GM18517 (cell line): Measurements from ENCODE around the gene SLC22A13.
"Not testable (repeated sequence)": the region's sequence is repeated elsewhere in the genome, so short reads cannot be mapped to it uniquely, and the experiment has no call there.

Experiments
- ATAC-seq: cut with Tn5 transposase; IDR thresholded peaks from one replicate; pipeline ENCODE4 v1.9.1; 2021; ENCODE audit warnings: mild to moderate bottlenecking, moderate library complexity; ENCODE audit not compliant: unreplicated experiment

The SLC22A13 gene

DNA sequence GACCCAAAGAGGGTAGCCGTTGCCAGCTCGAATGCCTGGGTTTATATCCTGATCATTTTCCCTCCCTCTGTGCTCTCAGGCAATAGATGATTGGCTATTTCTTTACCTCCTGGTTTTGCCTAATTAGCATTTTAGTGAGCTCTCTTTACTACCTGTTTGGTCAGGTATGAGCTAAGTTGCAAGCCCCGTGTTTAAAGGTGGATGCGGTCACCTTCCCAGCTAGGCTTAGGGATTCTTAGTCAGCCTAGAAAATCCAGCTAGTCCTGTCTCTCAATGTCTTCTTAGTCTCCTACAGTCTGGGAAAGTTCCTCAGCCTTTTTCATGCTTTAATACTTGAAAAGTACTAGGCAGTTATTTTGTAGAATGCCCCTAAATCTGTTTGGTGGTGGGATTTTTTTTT lies 31.4 kb downstream of the SLC22A13 start:
- not testable (repeated sequence) for ATAC-seq

DNA sequence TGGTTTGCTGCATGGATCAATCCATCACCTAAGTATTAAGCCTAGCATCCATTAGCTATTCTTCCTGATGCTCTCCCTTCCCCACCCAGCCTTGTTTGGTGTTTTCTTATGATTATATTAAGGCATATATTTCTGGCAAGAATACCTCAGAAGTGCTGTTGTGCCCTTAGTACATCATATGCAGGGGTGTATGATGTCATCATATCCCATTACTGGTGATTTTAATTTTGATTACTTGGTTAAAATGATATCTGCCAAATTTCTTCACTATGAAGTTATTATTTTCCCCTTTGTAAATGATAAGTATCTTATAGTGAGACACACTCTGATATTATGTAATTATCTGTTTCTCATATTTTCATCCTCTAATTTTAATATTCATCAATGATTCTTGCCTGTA lies 31.9 kb downstream of the SLC22A13 start:
- ATAC-seq = no peak

DNA sequence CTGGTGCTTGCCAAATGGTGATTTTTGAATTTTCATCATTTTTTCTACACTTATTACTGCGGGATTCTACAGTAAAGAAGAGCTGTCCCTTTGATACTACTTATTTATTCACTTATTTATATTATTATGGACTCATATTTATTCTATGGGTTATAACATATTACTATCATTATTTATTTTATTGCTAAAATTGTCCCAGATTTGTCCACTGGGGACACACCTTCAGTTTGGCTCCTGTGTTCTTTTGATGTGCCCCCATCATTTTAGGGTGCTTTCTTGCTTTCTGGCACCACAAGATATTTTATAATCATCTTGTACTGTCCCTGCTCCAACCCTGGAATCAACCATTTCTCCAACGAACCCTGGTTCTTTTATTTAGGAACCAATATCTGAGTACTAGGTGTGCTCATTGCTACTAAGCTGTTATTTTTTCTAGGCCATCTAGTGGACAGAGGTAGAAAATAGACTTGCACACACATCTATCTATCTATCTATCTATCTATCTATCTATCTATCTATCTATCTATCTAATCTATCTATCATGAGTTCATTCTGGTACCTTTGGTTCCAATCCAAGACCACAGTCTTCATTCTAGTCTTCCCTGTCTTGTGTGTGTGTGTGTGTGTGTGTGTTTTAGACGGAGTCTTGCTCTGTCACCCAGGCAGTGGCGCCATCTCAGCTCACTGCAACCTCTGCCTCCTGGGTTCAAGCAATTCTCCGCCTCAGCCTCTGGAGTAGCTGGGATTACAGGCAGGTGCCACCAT lies 32.5 kb downstream of the SLC22A13 start:
- no peak for ATAC-seq

DNA sequence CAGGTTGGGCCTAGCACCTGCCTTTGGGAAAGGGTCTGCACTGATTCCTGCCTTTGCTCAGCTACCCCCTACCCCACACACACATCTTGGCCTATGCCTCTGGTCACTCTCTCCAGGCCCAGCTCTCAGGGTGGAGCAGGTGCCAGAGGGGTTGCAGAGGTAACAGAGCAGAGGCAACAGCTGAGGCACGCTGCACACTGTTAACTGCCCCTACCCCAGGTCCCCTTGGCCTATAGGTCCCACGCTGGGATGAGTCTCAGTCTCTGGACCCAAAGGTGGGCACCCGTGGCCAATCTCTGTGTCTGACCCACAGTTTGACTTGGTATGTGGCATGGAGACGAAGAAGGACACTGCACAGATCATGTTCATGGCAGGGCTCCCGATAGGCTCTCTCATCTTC lies 41.3 kb downstream of the SLC22A13 start:
- ATAC-seq = no peak

DNA sequence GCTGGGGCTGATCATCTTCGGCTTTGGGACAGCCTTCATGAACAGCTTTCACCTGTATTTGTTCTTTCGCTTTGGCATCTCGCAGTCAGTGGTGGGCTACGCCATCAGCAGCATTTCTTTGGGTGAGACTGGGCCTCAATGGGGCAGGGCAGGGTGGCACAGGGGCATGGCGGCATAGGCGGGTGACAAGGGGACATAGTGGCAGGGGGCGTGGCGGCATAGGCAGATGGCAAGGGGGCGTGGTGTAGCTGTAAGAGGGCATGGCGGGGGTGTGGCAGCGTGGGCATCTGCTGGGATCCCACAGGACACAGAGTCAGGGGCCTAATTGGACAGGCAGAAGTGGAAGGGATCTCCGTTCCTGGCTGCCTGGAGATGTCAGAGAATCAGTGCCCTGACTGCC lies 42.0 kb downstream of the SLC22A13 start:
- ATAC-seq = no peak

DNA sequence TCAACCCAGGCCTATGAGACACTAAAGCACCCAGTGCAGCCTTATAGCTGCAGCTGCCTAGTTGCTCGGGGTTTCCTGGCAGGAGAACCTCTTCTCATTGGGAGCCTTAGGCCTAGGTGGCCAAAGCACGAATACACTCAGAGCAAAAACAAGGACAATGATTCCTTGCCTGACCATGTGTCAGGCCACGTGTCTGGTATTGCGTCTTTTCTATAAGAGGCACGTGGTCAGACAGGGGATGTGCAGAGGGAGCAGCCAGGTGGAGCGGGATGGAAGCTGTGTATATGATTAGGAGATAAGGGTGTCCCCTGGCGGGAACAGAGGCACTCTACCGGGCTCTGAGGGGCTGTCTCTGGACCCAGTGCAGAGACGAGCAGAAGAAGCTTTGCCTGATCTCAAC lies 42.8 kb downstream of the SLC22A13 start:
- ATAC-seq = no peak

DNA sequence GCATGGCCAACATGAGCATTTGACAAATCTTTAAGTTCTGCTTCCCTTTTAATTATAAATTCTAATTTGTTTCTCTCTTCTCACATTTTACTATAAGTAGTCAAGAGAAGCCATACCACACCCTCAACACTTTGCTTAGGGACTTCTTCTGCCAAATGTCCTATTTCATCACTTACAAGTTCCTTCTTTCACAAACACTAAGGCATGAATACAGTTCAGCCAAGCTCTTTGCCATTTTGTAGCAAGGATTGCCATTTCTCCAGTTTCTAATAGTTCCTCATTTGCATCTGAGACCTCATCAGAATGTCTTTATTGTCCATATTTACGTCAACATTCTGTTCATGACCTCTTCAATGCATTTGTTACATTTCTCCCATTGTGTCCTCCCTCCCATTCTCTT lies 45.9 kb downstream of the SLC22A13 start:
- no peak for ATAC-seq

DNA sequence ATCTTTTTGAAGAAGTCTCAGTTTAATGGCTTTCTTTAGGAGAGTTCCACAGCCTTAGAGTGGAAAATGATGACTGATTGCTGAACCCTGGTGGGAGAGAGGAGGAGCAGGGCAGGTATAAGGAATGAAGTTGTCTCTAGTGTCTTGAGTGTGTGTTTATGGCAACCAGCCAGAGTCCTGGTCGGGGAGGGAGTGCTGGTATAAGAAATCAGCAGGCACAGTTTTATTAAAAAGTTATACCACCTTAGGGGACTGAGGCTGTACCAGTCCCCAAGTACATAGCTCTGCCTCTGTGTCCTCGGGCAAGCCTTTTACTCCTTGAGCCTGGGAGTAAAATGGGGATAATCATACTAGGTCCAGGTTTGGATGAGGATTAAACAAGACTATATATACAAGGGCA lies 46.3 kb downstream of the SLC22A13 start:
- no peak for ATAC-seq

DNA sequence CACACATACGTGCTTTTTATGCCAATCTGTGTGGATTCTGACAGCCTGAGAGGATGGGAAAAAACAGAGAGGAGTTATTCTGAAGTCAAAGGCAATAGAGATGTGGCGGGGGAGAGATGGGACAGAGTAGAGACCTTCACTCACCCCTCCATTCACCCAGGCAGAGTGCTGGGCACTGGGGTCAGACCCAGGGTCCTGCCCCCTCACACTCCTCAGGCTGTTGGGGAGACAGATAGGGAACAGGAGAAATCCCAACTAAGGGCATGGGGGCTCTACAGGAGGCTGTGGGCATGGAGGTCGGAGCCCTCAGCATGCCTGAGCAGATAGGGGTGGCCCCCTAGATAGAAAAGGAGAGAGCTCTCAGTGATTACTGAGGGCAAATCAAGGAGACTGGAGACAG lies 46.7 kb downstream of the SLC22A13 start:
- ATAC-seq = no peak

DNA sequence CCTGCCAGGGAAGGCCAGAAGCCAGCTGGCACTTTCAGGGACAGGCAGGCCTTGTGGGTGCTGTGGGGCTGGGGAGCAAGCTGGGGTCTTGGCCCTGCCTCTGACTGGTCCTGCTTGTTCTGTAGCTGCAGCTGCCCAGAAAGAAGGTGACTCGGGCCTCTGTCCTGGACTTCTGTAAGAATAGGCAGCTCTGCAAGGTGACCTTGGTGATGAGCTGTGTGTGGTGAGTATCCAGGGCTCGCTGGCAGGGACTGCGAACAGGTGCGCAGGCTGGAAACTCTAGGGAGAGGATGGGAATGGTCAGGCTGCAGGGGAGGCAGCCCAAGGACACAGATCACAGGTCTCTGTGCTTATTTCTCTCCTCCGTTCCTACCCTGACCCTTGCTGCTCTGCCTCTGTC lies 47.7 kb downstream of the SLC22A13 start:
- no peak for ATAC-seq

DNA sequence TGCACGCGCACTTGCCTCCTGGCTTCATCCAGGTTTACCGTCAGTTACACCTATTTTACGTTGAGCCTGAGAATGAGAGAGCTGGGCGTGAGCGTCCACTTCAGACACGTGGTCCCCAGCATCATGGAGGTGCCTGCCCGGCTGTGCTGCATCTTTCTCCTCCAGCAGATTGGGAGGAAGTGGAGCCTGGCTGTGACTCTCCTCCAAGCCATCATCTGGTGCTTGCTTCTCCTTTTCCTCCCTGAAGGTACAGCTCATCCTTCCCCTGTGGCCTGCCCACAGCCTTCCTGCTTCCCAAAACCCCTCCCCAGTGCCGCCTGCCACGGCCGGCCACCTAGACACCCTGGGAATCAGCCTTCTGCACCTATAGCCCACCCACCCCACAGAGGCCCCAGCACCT lies 48.1 kb downstream of the SLC22A13 start:
- no peak for ATAC-seq

DNA sequence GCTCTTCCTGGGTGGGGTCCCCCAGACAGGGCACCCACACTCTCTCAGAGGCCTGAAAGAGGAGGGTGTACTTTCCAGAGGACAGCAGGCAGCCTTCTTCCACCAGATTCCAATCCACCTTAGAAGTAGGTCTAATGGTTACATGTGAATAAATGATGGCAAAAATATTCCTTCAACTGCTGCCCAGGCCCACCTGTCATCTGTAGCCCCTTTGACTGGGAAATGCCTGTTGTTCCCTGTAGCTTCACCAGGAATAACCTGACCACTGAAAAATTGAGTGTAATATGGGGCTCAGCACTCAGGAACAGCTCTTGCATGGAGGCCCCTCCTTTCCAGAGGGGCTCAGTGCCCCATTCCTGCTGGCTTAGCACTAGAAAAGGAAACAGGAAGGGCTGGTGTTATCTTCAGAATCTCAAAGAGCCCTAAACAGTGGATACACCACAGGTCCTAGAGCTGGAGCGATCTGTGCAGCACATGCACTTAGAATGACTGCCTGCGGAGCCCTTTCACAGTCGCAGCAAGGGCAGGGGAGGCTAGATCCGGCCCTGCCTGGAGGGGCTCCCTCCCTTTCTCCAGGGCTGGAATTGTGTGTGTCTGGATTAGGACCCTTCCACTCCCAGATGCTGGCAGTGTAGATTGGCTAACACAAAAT lies 48.6 kb downstream of the SLC22A13 start:
- no peak for ATAC-seq

DNA sequence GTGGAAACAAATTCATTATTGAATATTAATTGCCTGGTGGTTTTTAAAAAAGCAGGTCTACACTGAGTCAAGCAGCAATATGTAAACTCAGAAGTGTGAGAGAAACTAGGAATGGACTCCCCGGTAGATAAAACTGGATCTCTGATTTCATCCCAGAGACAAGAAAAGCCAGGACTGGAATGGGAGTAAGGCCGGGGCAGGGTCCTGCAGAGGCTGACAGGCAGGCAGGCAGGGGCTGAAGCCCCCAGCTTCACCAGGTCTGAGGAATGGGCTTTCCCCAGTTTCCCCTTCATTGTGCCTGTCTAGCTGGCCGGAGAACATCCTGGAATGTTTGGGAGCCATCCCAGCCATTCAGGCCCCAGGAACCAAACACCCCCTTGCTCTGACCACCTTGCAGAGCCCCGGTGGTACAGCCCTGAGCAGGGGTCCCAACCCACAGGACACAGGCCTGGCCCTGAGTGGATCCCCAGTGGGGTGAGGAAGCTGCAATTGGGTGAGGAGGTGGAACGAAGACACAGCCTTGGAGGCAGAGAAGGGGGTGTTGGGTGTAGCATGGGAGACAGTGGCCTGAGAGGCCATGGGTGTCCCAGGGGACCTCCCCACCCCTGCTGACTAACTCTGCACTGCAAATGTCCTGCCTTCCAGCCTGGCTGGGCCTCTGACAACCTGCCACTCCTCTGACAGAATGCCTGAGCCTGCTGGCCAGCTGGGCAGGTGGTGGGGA lies 49.3 kb downstream of the SLC22A13 start:
- ATAC-seq = no peak

DNA sequence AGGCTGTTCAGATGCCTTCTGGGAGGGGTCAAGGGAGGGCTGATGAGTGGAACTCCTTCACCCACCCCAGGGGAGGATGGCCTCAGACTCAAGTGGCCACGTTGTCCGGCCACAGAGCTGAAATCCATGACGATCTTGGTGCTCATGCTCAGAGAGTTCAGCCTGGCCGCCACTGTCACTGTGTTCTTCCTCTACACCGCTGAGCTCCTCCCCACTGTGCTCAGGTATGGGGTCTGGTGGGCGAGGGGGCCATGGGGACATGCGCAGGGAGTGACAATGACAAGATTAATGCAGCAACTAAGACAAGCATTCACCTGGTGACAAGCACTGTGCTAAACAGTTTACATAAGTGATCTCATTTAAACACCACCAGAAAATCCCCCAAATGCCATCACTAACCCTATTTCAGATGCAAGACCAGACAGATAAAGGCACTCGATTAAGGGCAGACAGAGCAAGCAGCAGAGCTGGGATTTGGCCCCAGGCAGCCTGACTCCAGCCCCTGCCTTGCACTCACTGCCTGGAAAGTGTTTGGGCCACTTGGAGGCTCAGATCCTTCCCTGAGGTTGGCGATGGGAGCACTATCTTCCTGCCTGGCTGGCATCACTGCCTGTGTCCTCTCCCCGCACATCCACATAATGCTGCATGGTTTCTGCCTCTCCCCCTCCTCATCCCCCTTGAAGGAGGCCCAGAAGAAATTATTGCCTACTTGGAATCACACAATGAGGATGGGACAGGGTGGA lies 50.0 kb downstream of the SLC22A13 start:
- no peak for ATAC-seq

DNA sequence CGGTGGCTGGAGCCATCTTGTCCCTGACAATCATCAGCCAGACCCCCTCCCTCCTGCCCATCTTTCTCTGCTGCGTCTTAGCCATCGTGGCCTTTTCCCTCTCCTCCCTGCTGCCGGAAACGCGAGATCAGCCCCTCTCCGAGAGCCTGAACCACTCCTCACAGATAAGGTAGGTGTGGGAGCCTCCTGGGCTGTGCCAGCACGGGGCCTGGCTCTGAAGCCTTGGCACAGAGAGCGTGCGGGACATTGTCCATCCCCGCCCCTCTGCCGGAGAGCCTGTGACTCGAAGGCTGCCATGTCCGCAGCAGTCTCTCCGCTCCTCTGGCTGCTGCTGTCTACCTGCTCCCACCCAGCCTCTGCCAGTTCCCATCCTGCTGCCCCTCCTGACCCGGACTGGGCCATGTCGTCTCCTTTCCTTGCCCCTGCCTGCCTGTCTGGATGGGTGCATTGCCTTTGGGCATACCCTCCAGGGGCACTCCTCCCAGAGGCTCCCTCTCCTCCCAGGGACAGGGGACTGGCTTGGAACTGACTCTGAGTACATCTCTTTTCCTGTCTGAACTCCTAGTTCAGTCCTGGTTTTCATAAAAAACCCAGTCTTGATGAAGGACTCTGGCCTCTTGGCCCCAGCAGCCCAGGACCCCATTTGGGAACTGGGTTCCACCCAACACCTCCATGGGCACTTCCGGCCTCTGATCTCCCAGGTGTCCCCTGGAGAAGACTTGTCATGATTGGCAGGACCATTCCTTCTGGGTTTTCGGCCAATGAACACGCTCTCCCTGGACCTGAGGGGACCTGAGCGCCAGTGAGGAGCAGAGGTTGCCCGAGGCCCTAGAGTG lies 51.0 kb downstream of the SLC22A13 start:
- no peak for ATAC-seq

DNA sequence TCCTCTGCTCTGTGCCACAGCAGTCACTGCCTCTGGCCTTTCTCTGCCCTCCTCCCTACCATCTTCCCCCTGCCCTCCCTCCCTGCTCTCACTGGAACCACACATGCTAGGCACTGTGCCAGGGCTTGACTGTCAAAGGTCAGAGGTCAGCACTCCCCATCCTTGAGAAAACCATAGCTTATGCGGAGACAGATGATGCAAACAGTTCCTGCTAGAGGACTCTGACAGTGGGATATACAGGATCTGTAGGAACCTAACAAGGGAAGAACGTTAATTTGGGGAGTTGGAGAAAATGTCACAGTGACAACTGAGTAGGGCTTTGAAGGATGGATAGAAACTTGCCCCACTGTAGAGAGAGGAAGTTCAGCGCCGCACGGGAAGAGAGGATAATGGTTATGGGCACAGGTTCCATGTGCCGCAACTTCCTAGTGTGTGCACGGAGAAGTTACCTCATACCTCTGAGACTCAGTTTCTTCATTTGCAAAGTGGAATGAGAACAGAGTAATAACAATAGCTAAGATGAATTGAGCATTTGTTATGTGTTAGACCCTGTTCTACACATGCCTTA lies 51.7 kb downstream of the SLC22A13 start:
- ATAC-seq = no peak

DNA sequence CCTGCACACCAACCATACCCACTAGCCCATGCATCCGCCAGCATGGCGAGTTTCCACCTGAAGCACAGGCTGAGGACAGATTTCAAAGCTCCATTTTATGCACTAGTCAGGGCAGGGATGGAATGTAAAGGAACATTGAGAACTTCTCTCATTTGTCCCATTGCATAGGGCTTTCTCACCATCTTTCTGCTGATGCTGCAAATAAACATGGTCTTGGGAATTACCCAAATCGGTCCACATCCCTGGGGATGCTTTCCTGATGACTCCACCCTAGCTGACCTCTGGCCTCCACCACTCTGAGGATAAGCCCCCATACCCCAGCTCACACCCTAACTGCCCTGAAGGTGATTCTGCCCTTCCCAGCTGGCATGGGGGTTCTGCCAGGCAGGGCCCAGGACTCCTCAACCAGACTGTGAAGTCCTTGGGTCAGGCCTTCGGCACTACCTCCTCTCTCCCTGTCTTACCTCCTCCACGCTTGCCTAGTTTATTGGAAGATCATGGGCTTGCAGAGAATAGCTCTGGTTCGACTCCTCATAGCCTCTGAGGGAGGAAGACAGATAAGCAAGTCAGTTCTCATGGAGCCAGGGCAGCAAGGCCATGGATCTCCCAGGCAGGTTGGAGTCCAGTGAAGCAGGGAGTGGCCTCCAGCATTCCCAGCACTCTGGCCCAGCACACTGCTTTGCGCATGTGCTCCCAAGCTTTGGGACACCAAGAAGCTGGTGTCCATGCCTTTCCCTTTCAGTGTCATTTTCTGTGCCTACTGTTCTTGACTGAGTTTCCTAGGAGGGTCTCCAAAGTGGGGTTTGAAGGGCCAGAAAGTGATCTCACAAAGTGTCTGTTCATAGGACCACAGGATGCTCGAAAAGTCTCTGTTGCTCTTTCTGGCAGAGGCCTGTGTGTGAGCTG lies 53.4 kb downstream of the SLC22A13 start:
- no peak for ATAC-seq

DNA sequence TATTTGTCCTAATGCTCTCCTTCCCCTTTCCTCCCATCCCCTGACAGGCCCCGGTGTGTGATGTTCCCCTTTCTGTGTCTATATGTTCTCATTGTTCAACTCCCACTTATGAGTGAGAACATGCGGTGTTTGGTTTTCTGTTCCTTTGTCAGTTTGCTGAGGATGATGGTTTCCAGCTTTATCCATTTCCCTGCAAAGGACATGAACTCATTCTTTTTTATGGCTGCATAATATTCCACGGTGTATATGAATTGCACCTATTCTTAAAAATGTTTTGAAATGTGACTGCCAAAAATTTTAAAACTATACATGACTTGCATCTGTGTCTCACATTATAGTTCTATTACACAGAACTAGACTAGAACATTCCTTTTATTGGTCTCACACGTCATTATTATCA lies 55.0 kb downstream of the SLC22A13 start:
- not testable (repeated sequence) for ATAC-seq

DNA sequence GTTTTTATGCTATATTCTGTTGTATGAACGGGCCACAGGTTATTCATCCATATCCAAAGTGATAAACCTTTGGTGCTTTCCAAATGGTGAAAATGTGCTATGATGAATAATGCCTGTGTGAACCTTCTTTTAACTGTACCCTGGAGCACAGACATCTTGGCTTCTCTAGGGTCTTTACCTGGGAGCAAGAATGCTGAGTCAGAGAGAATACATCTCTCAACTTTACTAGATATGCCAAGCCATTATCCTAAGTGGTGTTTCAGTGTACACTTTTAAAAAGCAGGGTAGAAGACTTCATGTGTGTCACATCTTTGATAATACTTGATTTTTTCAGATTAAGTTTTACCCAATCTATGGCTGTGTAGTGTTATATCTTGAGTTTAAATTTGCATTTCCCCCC lies 57.4 kb downstream of the SLC22A13 start:
- ATAC-seq = no peak
